Sigmoid colon (tissue), 4 donors: ENCODE data around the gene EMP3.

Source experiments
- CTCF ChIP-seq, 4 experiments: fragments of 450-650 bp in 3 of 4; fragments of 200-600 bp in 1 of 4; IDR thresholded peaks; one replicate each; pipeline ENCODE4 v1.5.1; 2016 to 2019; ENCODE audit warnings: antibody characterized with exemption in 4 of 4, mild to moderate bottlenecking in 3 of 4, moderate library complexity in 2 of 4
- POLR2A ChIP-seq, 2 donors: fragments of 450-650 bp; IDR thresholded peaks; one replicate each; pipeline ENCODE4 v1.6.1; 2016; ENCODE audit warnings: antibody characterized with exemption in 2 of 2, mild to moderate bottlenecking in 2 of 2, moderate library complexity in 2 of 2
- POLR2AphosphoS5 ChIP-seq, 4 donors: sonication (generic); formaldehyde crosslinking; IDR thresholded peaks; one replicate each; pipeline ENCODE4 v1.6.1; 2017; ENCODE audit warnings: antibody characterized with exemption in 4 of 4

GRCh38 chr19:48341515-48342413, 16.4 kb downstream of the EMP3 start:
- no peak for TF ChIP-seq POLR2AphosphoS5 (IDR thresholded peaks at IDR 0.05)
- no peak for TF ChIP-seq CTCF (IDR thresholded peaks at IDR 0.05)
- TF ChIP-seq POLR2A (IDR thresholded peaks at IDR 0.05): no peak
